HAP-1 (cell line): ENCODE results near the gene PLSCR4.
A peak's percentile ranks its signal among the peaks of the same experiment; 100 is the strongest.

Experiments
- DNase-seq, 2 experiments: peaks; one replicate each; pipeline ENCODE4 v3.0.0-alpha.2; 2016 to 2020; ENCODE audit warnings: low spot score in 2 of 2
- H3K27me3 ChIP-seq: fragments of 250-450 bp; sonication (Bioruptor Pico); 2 replicates; pipeline ENCODE4 v1.5.1; 2020; ENCODE audit warnings: low read depth, mild to moderate bottlenecking, moderate library complexity
- H3K36me3 ChIP-seq: fragments of 250-450 bp; sonication (Bioruptor Pico); replicated peaks from 2 replicates; pipeline ENCODE4 v1.5.1; 2020; ENCODE audit warnings: mild to moderate bottlenecking
- H3K4me1 ChIP-seq: fragments of 250-450 bp; sonication (Bioruptor Pico); 2 replicates; pipeline ENCODE4 v1.5.1; 2020; ENCODE audit warnings: mild to moderate bottlenecking
- H3K4me3 ChIP-seq: fragments of 250-450 bp; sonication (Bioruptor Pico); 2 replicates; pipeline ENCODE4 v1.5.1; 2020; ENCODE audit warnings: mild to moderate bottlenecking, moderate library complexity
- H3K9me3 ChIP-seq: fragments of 250-450 bp; sonication (Bioruptor Pico); 2 replicates; pipeline ENCODE4 v1.5.1; 2020; ENCODE audit warnings: mild to moderate bottlenecking, moderate library complexity
- in situ Hi-C: fragments of 300-500 bp; cut with MboI; formaldehyde crosslinking; loops from 3 replicates; pipeline ENCODE4 v1.14.3; 2020; ENCODE audit warnings: low sequenced_read_pairs, inconsistent platforms, mixed read lengths

The PLSCR4 gene

DNA sequence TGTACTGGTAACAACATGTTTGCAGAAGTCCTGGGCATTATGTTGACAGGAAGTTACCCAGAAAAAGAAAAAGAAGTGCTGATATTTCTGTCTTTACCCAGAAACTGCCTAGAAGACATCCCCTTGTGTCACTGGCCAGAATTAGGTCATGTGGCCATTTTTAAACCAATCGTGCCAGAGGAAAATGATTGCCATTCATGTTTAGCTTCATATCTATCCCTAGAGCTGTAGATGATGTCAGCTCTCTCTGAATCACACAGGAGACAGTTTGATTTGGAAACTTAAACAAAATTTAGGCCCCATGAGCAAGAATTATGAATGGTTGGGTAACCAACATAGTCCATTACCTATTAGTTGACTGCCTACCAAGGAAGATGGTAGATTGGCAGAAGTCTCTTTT is 81.0 kb downstream of the PLSCR4 start:
- in situ Hi-C loops = loop anchor here (25.0 kb wide), 2 partner anchors 108 to 383 kb away; no protein-coding TSS in a partner anchor
- no peaks in the 10 kb centered on the region for H3K27me3 ChIP-seq
- H3K36me3 ChIP-seq = no peaks in the 10 kb centered on the region
- no peaks in the 10 kb centered on the region for H3K4me1 ChIP-seq
- H3K9me3 ChIP-seq = no peaks in the 10 kb centered on the region
- no peak for DNase-seq
- no peak overlapping the region for H3K4me3 ChIP-seq

DNA sequence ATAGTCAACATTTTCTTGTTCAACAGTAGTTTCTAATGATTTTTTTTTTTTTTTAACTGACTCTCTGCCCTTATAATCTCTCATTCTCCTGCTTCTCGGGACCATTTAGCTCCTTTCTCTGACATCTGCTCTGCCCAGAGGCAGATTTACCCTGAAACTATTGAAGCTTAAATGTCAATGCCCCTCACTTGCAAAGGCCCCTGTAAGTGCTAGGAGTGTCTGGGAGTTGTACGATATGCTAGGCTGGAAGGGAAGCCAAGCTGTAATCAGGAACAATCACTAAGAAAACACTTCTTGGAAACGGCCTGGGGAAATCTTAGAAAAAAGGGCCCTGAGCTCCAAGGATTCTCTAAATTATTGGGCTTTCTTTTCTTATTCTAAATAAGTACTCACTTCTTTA is 84.1 kb downstream of the PLSCR4 start:
- in situ Hi-C loops = loop anchor here (25.0 kb wide), 2 partner anchors 105 to 380 kb away; no protein-coding TSS in a partner anchor
- no peaks in the 10 kb centered on the region for H3K36me3 ChIP-seq
- H3K9me3 ChIP-seq = no peaks in the 10 kb centered on the region
- H3K27me3 ChIP-seq = no peaks in the 10 kb centered on the region
- H3K4me3 ChIP-seq = no peak overlapping the region
- DNase-seq = peak in 1 of 2 experiments; percentile 9
- peaks cover 4% of the 10 kb centered on the region; the same call in 1 of the 2 replicates for H3K4me1 ChIP-seq

DNA sequence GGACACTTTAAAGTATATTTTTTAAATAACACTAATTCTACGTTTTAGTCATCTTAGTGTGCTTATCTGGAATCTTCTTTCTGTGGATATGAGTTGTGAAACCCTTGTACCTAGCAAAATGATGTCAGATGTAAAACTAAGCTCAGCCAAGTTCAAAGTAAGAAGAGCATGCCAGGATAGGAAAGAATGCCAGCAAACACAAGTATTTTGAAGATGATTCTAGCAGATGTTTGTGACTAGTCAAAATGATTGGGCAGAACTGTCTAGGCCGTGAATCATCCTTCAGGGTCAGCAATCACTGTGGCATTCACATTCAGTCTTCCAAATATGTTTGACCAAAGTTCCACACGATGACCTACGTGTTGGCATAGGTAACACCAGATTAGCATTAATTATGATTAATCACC is 84.5 kb downstream of the PLSCR4 start:
- H3K36me3 ChIP-seq = no peaks in the 10 kb centered on the region
- in situ Hi-C loops = loop anchor here (25.0 kb wide), 2 partner anchors 104 to 379 kb away; no protein-coding TSS in a partner anchor
- DNase-seq = no peak
- H3K9me3 ChIP-seq = no peaks in the 10 kb centered on the region
- H3K4me1 ChIP-seq = peaks cover 5% of the 10 kb centered on the region; the same call in 1 of the 2 replicates
- H3K4me3 ChIP-seq = no peak overlapping the region
- no peaks in the 10 kb centered on the region for H3K27me3 ChIP-seq

DNA sequence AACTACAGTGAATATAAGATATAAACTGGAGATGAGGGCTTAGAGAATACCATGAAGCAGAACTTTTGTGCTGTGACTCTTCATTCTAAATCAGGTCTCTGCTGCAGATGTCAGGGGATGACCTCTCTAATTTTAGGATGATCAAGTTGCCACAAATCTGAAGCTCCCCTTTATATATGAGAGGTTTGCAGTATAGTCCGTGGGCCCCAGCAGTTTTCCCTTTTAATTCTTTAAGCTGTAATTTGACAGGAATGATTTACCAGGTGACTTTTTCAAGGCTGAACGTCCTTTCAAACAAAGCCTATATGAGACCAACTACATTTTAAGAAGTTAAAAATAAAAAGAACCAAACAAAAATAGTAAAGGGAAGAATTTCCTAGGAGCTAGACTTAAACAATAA is 85.0 kb downstream of the PLSCR4 start:
- in situ Hi-C loops = loop anchor here (25.0 kb wide), 2 partner anchors 104 to 379 kb away; no protein-coding TSS in a partner anchor
- Histone ChIP-seq H3K4me1 (peaks cover 5% of the 10 kb centered on the region; the same call in 1 of the 2 replicates), H3K4me3 (no peak overlapping the region), H3K27me3 (no peaks in the 10 kb centered on the region), H3K9me3 (no peaks in the 10 kb centered on the region), H3K36me3 (no peaks in the 10 kb centered on the region)
- DNase-seq = no peak

DNA sequence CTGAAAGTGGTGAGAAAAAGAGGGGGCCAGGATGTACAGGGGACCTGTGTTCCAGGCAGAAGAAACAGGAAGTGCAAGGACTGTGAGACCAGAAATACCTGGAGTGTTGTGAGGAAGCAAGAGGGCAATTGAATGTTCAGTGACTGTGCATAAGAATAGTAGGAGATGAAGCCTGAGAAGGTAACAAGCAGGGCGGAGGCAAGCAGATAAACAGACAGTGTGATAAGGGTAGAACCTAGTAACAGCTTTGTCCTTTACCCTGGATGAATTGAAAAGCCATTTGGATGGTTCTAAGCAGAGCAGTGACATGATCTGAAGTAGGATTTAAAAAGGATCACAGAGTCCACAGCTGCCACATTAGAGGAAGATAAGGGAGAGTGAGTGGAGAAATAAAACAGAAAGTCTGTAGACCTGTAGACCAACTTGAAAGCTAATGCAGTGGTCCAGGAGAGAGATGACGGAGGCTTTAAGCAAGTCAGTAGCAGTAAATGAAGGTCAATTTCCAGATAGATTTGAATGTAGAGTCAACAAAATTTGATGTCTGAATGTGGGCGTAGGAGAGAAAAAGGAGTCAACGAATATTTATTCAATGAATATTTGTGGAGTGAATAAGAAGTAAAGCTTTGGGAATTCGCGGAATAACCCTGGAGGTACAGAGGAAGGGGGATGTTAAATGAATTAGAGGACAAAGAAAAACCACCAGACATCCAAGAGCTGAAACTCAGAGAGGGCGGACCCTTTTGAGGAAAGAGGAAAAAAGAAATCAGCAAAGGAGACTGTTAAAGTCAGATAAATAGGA is 85.7 kb downstream of the PLSCR4 start:
- peaks cover 5% of the 10 kb centered on the region; the same call in 1 of the 2 replicates for H3K4me1 ChIP-seq
- in situ Hi-C loops = loop anchor here (25.0 kb wide), 2 partner anchors 103 to 378 kb away; no protein-coding TSS in a partner anchor
- no peaks in the 10 kb centered on the region for H3K36me3 ChIP-seq
- no peak for DNase-seq
- no peak overlapping the region for H3K4me3 ChIP-seq
- no peaks in the 10 kb centered on the region for H3K9me3 ChIP-seq
- H3K27me3 ChIP-seq = no peaks in the 10 kb centered on the region

DNA sequence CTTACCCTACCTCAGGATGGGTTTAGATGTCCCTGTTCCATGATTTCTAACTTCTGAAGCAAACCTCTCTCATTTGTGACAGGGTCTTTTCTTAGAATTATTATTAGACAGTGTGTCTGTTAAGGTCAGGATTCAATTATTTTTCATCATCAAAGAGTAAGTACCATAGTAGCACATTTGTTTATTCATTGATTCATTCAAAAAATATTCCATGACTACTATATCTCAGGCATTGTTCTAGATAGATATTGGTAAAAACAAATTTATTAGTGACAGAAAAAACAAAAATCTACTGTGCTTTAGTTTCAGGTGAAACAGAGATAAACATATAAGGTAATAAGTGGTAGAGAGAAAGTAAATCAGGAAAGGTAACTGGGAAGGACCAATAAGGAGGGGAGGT is 86.4 kb downstream of the PLSCR4 start:
- in situ Hi-C loops = loop anchor here (25.0 kb wide), 2 partner anchors 102 to 377 kb away; no protein-coding TSS in a partner anchor

DNA sequence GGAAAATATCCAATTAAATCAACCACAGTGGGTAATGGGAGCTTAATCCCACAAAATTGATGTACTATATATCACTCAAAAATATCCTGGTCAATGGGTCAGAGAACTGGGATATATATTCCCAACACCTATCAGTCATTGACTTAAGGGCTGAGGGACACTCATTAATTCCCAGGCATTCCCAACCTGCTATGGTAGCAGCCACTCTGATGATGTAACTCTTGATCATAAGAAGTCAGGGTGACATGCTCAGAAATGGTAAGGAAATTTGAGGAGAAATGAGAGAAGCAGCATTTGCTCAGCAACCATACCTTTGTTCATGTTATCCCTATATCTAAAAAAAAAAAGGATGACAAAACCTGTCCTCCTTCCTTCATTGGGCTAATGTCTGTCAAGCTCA is 86.8 kb downstream of the PLSCR4 start:
- no peaks in the 10 kb centered on the region for H3K36me3 ChIP-seq
- no peaks in the 10 kb centered on the region for H3K9me3 ChIP-seq
- peaks cover 8% of the 10 kb centered on the region for H3K4me1 ChIP-seq
- no peak for DNase-seq
- no peaks in the 10 kb centered on the region for H3K27me3 ChIP-seq
- H3K4me3 ChIP-seq = no peak overlapping the region
- in situ Hi-C loops = loop anchor here (25.0 kb wide), 2 partner anchors 102 to 377 kb away; no protein-coding TSS in a partner anchor

More for the DNA sequence above, 86.4 kb downstream of the PLSCR4 start:
- H3K4me1 ChIP-seq = peaks cover 8% of the 10 kb centered on the region
- H3K36me3 ChIP-seq = no peaks in the 10 kb centered on the region
- H3K27me3 ChIP-seq = no peaks in the 10 kb centered on the region
- no peaks in the 10 kb centered on the region for H3K9me3 ChIP-seq
- DNase-seq = no peak
- no peak overlapping the region for H3K4me3 ChIP-seq

DNA sequence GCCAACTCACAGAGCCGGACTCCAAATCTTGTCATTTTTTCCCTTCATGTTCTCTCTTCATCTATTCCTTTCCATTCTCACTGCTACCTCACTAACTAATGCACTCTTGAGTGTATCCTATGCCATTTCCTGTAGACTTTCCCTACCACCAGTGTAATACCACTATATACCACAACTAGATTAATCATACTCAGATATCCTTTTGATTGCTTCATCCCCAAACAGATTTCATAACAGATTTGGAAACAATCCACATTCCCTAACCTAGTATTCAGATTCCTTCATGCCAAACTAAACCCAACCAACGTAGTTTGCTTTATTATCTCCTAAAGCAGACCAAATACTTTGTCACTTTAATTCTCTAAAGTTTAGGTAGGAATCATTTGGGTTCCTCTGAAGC is 87.3 kb downstream of the PLSCR4 start:
- no peak for DNase-seq
- Histone ChIP-seq H3K4me3 (no peak overlapping the region), H3K36me3 (no peaks in the 10 kb centered on the region), H3K27me3 (no peaks in the 10 kb centered on the region), H3K9me3 (no peaks in the 10 kb centered on the region), H3K4me1 (peaks cover 13% of the 10 kb centered on the region)
- in situ Hi-C loops = loop anchor here (25.0 kb wide), 2 partner anchors 101 to 376 kb away; no protein-coding TSS in a partner anchor

DNA sequence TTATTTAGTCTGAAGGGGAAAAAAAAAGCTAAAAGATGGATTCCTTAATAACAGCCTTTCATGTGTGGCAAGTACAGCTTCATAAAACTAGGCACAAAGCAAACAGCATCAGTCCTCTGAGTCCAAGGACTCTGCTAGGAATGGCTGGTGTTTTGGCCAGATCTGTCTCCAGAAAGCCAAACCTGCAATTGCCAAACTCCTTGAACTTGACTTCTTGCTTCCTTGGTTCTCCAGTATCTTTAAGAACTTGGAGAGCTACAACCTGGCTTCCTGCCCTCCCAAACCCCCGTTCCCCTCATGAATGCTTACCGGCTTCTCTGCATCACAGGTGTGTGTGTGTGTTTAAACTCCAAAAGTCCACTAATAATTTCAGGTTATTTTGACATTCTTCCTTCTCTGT is 88.3 kb downstream of the PLSCR4 start:
- Histone ChIP-seq H3K36me3 (no peaks in the 10 kb centered on the region), H3K27me3 (no peaks in the 10 kb centered on the region), H3K4me1 (peaks cover 20% of the 10 kb centered on the region), H3K4me3 (no peak overlapping the region), H3K9me3 (no peaks in the 10 kb centered on the region)
- in situ Hi-C loops = loop anchor here (25.0 kb wide), 2 partner anchors 100 to 375 kb away; no protein-coding TSS in a partner anchor
- DNase-seq = no peak

DNA sequence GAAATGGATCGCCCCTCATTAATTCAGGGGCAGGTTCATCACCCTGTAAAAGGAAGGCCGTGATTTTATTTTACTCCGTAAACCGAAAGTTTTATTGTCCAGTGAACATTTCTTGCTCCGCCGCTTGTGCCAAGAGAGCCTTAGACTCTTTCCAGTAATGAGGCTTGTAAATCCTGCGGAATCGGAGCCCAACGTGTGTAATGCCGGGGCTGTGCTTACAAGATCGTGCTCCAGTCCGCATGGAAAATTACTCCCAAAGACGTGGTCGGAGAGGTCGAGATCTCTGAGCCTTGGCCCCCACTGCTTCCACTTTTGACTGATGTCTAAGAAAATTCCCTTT is 89.3 kb downstream of the PLSCR4 start:
- H3K27me3 ChIP-seq = no peaks in the 10 kb centered on the region
- peaks cover 29% of the 10 kb centered on the region for H3K4me1 ChIP-seq
- H3K9me3 ChIP-seq = no peaks in the 10 kb centered on the region
- no peaks in the 10 kb centered on the region for H3K36me3 ChIP-seq
- DNase-seq = peak; percentile 43 to 44
- in situ Hi-C loops = loop anchor here (25.0 kb wide), 2 partner anchors 99 to 374 kb away; no protein-coding TSS in a partner anchor
- H3K4me3 ChIP-seq = peak overlapping the region; percentile 64

DNA sequence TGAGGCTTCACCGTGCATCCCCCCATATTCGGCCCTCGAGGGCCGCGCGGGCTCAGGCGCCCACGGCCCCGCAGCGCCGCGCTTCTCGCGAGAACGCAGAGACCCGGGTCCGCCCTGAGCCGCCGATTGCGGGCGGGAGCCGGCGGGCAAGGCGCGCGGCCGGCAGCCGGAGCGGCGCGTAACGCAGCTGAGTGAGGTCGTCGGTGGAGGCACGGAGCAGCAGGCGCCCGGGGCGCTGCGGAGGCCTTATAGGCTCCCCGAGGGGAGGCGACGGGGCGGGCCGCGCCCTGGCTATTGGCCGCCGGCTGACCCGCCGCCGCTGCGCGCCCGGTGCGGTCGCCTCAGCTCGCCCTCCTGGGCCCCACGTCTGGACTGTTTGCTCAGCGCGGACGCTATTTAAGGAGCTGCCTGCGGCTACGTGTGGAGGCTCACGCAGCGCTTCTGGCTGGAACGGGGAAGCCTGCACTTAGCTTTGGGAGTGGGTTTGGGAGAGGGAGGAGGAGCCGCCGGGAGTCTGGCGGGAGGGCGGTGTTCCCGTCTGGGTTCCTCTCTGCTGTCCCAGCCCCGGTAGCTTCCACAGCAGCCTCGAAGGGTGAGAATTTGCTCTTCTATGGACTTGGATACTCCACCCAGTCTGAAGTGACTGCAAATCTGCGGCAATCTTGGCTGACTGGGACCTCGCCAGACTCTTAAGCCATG is 89.8 kb downstream of the PLSCR4 start, which contains the start of gene PLOD2:
Gene PLOD2, minus strand, starts transcription at position 221 of the 699 bp plus-strand sequence. Its CDS starts 195 bp downstream, at position 26.
- no peaks in the 10 kb centered on the region for H3K27me3 ChIP-seq
- H3K4me1 ChIP-seq = peaks cover 34% of the 10 kb centered on the region
- in situ Hi-C loops = loop anchor here (25.0 kb wide), 2 partner anchors 99 to 374 kb away; no protein-coding TSS in a partner anchor
- peak within 1 kb of the TSS; percentile 64 for H3K4me3 ChIP-seq
- H3K36me3 ChIP-seq = no peaks in the 10 kb centered on the region
- no peaks in the 10 kb centered on the region for H3K9me3 ChIP-seq
- DNase-seq = peak; percentile 63 to 78

DNA sequence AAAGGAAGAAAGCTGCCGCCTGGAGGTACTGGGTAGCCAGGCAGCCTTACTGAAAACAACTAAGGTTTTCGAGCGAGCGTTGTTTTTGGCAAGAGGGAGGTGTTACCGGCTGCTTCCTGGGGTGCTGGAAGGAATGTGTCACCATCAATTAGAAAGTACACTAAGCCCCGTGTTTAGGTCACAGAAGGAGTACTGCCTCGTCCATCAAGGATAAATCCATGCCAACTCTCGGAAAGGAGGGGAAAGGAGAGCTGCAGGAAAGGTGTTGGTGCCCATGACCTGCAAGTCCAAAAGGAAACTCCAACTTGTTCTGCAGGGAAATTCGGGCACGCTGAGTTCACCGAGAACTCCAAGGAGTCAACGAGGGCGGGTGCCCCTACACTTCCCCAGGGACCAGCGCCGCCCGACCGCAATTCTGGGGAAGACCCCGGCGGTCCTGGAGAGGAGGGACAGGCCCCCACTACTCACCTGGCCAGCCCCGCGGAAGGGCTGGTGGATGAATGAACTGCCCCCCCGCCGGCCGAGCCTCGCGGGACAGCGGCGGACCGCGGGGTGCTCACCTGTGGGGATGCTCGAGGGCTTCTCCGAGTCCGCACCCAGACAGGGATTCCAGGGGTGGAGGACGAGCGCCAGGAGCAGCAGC is 90.5 kb downstream of the PLSCR4 start:
- peak; percentile 83 to 85 for DNase-seq
- no peaks in the 10 kb centered on the region for H3K36me3 ChIP-seq
- H3K27me3 ChIP-seq = no peaks in the 10 kb centered on the region
- H3K4me1 ChIP-seq = peaks cover 36% of the 10 kb centered on the region
- in situ Hi-C loops = loop anchor here (25.0 kb wide), 2 partner anchors 98 to 373 kb away; no protein-coding TSS in a partner anchor
- H3K9me3 ChIP-seq = no peaks in the 10 kb centered on the region
- H3K4me3 ChIP-seq = peak overlapping the region; percentile 64
